ENCODE data around the gene SEC24A.
"Not testable (repeated sequence)": the region's sequence is repeated elsewhere in the genome, so short reads cannot be mapped to it uniquely, and the experiment has no call there.

Gene SEC24A

DNA sequence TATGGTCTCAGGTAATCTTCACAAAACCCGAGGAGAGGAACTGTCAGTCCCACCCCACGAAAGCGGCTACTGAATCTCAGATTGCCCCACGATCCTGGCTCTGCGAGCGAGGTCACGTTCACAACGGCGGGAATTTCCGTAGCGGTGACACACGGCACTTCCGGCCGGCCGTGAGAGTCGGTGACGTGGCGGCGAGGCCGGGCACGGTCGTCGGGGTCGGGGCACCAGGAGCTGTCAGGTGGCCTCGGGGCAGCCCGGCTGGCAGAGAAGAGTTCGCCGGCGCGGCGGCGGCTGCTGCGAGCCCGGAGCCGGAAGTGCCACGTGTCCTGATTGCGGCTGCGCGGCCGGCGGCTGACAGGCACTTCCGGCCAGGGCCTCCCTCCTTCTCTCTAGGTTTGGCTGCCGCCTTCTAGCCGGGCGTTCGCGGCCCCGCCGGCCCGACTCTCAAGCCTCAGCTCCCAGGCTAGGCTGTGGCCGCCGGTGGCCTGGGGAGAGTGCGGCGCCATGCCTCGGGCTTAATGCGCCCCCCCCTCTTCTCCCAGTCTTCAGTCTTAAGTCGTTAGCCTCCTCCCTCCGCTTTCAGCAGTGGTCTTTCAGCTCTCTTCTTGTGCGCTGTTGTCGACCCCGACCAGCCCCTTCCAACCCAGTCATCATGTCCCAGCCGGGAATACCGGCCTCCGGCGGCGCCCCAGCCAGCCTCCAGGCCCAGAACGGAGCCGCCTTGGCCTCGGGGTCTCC lies at the start of gene SEC24A:
Gene SEC24A, plus strand, starts transcription at position 361 of the 738 bp plus-strand sequence. Its CDS starts 292 bp downstream, at position 653.
- DNase-seq (ENCODE audit: low spot score) = peak; percentile 94

DNA sequence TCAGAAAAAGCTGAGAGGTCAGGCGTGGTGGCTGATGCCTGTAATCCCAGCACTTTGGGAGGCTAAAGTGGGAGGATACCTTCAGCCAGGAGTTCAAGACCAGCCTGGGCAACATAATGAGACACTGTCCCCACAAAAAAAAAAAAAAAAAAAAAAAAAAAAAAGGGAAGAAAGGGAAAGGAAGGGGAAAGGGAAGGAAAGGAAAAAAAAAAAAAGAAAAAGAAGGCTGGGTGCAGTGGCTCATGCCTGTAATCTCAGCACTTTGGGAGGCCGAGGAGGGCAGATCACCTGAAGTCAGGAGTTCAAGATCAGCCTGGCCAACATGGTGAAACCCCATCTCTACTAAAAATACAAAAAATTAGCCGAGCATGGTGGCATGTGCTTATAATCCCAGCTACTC lies 48.8 kb upstream of the SEC24A start:
- not testable (repeated sequence) for DNase-seq (ENCODE audit: low spot score)

DNA sequence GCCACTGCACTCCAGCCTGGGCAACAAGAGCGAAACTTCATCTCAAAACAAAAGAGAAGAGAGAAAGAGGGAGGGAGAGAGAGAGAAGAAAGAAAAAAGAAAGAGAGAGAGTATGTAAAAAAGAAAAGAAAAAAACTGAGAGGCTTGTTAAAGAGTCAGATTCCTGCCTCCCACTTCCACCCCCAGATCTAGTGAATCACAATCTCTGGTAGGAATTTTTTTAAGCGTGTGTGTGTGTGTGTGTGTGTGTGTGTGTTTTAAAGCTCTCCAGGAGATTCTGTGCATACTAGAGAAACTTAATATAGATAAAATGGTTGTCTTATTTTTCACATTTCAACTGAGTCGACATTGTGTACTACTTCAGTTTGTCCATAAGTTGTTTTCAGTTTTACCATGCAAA lies 48.0 kb upstream of the SEC24A start:
- DNase-seq (ENCODE audit: low spot score) = peak; percentile 31

DNA sequence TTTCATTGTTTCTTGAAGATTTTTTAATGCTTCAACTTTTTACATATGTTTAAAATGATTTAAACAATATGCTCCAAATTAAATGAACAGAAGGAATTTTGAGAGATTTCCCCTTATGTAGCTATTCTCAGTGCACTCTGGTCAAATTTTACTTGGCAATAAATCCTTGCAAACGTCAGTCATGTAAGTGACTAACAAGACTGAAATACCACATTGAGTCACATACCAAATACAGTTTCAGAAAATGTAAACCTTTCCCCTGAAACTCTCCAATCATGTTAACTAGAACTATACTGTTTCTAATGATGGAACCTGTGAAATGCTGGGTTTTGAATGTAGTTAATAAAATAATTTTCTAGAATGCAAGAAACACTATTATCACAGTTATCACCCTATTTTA lies 45.5 kb upstream of the SEC24A start:
- no peak for DNase-seq (ENCODE audit: low spot score)

DNA sequence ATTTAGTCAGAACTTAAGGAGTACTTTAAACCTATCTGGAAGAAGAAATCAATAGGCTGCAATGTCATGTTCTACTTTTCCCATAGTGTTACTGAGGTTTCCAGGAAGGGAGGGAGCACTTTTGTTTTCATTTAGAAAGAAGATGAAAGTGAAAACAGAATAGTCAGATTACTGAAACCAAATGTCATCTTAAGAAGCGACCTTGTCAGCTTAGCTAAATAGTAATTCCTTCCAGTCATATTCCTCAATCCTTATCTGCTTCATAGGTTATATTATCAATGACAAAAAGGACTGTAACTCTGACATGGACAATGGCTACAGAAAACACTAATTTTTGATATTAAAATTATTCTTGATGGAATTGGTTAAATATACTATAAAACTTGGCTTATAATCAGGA lies 43.7 kb upstream of the SEC24A start:
- no peak for DNase-seq (ENCODE audit: low spot score)

DNA sequence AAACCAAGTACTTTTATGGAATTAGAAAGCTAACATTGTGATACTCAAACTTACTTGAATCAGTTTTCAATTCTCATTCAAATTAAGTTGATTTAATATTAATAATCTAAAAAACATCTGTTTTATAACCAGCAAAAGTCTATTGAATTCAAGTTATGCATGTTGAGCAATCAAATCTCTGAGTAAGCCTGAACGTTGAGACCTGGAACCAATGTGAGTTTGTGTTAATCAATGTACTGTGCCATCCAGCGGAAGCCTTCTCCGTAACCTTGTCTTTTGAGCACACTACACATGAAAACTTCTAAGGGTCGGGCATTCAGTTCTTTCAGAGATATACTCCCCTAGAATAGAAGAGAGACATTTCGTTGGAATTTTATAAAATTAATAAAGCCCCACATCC lies 41.9 kb upstream of the SEC24A start:
- no peak for DNase-seq (ENCODE audit: low spot score)

DNA sequence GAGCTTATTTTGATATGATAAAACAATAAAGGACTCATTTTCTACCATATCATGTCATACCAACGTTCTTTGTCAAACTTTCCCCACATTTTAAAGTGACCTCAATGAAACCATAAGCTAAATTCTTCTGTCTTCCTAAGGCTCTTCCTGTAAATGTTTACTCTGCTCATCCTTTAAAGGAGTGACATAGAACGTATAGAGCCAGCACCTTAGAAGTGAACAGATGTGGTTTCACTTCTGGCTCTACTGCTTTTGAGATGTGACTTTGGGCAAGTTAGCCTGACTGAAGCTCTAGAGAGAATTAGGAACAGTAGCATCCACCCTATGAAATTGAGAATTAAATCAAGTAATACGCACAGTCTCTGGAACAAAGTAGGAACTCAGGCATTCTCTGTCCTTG lies 40.0 kb upstream of the SEC24A start:
- no peak for DNase-seq (ENCODE audit: low spot score)

DNA sequence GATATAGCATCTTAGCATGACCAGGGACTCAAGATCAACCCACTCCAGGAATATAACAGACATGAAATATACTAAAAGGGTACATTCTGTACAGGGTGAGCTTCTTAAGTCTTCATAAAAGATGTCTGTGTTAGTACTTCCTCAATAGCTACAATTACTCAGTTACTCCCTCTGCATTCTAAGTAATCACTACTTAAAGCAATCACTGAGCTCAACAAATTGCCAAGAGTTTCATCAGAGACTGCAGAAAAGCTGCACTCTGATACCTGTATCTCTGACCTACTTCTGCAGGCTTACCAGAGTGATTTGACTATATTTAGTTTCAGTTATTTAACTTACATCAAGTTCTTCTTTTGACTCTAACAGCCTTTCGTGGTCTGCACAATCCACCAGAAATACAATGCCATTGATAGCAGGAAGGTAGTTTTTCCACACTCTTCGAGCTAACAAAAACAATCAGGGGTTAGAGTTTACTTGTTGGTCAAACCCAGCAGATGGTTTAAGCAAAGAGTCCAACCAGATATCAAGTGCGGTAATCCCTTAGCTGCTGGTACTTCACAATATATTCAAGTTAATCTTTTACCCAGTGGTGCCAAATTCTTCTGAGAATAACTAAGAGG lies 39.2 kb upstream of the SEC24A start:
- no peak for DNase-seq (ENCODE audit: low spot score)

DNA sequence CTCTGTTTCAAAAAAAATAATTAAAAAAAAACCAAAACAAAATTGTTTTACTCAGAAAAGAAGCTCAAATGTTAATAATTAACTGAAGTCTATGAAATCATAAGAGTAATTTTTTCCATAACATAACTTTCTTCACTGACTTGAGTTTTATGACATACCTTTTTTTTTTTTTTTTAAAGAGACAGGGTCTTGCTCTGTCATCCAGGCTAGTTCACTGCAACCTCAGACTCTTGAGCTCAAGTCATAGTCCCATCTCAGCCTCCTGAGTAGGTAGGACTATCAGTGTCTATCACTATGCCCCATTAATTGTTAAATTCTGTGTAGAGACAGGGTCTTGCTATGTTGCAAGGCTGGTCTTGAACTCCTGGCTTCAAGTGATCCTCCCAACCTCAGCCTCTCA lies 37.9 kb upstream of the SEC24A start:
- DNase-seq (ENCODE audit: low spot score) = no peak

DNA sequence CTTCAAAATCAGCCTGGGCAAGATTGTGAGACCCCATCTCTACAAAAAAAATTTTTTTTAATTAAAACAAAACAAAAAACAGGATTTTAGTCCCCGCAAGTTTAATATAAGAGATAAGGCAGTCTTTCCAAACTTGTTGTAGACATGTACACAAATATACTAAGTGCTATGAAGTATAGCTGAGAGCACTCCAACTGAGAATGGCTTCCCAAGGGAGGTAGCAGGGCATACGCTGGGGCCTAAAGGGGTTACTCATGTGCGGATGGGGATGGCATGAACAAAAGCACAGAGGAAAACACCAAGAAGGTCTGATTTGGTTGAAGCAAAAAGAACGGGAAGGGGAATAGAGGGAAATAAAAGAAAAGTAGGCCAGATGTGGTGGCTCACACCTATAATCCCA lies 37.1 kb upstream of the SEC24A start:
- no peak for DNase-seq (ENCODE audit: low spot score)

DNA sequence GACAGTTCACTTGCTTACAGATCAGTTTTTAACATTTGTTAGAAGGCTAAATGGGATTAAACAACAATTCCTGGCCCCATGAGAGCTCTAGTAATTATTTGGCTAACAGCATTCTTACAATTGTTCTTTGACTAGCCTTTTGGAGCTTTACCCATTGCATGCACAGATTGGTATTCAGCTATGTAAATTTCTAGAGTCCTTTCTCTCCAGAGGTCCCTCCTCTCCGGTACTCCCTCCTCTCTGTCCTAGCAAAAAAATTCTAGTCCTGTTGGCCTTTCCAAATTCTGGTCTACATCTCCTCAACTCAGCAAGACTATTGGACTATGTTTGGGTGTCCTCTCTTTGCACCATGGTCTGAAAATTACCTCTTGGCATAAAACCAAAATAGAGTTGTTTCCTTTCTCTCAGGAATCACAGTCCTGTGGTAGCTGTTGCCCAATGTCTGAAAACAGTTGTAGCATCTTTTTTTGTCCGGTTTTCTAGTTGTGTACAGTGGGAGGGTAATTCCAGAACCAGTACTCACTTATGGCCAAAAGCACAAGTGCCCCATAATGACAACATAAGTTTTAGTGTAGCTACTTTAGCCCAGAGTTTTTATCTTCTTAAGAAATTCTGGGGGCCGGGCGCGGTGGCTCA lies 34.0 kb upstream of the SEC24A start:
- DNase-seq (ENCODE audit: low spot score) = no peak

DNA sequence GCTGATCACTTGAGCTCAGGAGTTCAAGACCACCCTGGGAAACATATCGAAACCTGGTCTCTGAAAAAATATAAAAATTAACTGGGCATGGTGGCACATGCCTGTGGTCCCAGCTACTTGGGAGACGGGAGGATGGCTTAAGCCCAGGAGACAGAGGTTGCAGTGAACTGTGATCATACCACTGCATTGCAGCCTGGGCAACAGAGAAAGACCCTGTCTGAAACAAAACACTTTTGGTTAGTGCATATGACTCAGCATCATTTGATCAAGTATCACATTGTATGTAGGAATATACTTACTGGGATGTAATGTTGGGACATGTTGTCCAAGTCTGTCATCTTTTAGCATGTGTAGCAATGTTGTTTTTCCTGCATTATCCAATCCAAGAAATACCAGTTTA lies 28.0 kb upstream of the SEC24A start:
- no peak for DNase-seq (ENCODE audit: low spot score)

DNA sequence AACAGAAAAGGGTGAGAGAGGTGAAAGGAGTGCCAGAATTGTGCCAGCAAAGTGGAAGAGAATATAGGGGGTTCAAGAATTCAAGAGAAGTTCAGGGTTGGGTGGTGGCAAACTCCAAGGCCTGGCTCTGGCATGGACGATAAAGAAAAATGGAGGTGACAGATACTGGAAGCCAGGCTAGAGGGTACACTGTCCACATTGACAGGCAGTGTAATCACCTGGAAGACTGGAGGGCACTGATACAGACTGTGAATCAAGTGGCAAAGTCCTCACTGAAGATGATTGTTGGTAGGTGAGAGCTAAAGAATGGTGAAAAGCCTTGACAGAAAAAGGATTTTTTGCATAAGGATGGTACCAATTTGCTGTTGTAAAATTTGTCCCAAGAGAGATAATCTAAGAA lies 23.0 kb upstream of the SEC24A start:
- DNase-seq (ENCODE audit: low spot score) = no peak

DNA sequence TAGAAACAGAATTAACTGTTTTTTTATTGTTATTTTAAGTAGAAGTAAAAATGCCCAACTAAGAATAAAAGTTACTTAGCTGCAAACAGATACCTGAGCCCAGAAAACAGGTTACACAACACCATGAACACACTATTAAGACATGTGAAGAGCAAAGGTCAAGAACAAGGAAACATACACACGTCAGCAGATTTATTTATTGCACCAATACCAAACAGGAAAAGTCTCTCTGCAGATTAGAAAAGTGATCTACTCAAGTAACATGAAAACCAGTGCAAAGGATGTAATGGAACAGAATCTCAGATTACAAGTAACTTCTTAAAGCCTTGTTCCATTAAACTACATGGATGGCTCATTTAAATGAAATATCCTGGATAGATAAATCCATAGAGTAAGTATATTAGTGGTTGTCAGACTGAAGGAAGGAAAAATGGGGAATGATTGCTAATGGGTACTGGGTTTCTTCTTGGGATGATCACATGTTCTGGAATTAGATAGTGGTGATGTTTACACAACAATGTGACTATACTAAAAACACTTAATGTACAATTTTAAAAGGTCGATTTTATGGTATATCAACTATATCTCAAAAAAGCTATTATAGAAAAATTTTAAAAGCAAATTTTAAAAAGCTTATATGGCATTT lies 22.1 kb upstream of the SEC24A start:
- DNase-seq (ENCODE audit: low spot score) = no peak

DNA sequence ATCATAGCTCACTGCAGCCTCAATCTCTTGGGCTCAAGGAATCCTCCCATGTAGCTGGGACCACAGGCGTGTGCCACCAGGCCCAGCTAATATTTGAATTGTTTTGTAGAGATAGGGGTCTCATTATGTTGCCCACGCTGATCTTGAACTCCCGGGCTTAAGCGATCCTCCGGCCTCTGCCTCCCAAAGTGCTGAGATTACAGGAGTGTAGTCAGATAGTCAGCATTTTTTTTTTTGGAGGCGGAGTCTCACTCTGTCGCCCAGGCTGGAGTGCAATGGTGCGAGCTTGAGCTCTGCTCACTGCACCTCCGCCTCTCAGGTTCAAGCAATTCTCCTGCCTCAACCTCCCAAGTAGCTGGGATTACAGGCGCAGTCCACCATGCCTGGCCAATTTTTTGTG lies 14.4 kb upstream of the SEC24A start:
- DNase-seq (ENCODE audit: low spot score) = no peak

DNA sequence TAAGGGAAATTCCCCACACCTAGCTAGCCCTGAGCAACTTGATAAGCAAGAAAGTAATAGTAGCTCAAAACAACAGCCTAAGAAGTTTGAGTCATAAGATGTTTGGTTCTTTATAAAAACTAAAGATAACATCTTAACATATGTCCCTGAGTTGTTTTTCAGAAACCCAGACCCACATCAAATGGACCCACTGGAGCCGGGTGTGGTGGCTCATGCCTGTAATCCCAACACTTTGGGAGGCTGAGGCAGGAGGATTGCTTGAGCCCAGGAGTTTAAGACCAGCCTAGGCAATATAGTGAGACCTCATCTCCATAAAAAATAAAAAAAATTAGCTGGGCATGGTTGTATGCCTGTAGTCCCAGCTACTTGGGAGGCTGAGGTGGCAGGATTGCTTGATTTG lies 13.2 kb upstream of the SEC24A start:
- not testable (repeated sequence) for DNase-seq (ENCODE audit: low spot score)

DNA sequence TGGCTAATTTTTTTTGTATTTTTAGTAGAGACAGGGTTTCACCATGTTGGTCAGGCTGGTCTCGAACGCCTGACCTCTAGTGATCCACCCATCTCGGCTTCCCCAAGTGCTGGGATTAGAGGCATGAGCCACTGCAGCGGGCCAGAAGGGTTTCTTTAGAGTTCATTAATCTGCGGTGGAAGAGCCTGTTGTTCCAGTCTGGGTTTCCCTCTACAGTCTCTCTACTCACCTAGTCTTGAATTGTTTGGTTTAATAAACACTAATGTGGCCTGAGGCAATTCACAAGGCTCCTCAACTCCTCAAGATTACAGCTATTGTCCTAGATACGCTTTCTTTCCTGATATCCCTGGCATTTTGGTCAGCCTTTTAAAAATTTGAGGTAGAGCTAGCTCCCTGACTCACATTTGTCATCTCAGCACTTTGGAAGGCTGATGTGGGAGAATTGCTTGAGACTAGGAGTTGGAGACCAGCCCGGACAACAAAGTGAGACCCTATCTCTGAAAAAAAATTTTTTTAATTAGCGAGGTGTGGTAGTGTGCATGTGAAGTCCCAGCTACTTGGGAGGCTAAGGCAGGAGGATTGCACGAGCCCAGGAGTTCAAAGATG lies 11.4 kb upstream of the SEC24A start:
- DNase-seq (ENCODE audit: low spot score) = no peak

DNA sequence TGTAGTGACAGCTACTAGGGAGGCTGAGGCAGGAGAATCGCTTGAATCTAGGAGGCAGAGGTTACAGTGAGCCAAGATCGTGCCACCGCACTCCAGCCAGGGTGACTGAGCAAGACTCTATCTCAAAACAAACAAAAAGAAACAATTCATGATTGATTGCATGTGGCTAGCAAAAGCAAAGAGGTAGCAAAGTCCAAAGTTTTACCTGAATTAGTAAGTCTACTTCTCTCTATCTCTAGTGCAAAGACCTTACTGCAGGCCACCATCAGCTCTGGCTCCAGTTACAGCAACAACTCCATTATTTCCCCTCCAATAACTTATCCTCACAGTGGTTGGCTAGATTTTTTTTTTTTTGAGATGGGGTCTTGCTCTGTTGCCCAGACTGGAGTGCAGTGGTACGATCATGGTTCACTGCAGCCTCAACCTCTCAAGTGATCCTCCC lies 9.8 kb upstream of the SEC24A start:
- no peak for DNase-seq (ENCODE audit: low spot score)

DNA sequence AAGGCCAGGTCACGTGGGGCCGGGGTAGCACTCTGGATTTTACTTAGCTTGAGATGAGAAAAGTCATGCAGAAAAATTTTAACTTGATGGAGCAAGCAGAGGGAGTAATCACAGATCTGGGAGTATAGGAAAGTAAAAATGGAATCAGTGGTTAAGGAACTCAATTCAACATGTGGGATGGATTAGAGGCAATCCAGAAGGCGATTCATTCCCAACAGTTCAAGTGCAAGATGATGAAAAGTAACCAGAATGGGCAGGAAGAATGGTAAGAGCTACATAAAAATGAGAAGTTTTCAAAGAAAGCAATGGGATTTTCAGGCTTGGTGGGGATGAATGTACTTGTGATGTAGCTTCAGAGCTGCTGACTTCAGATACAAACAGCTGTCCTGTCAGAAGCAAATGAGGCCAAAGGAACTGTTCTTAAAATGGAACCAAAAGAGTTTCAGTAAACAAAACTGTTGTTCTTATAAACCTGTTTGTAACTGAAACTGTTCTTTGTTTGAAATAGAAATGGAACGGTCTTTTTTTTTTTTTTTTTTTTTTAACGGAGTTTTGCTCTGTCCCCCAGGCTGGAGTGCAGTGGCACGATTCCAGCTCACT lies 5.6 kb upstream of the SEC24A start:
- DNase-seq (ENCODE audit: low spot score) = no peak

DNA sequence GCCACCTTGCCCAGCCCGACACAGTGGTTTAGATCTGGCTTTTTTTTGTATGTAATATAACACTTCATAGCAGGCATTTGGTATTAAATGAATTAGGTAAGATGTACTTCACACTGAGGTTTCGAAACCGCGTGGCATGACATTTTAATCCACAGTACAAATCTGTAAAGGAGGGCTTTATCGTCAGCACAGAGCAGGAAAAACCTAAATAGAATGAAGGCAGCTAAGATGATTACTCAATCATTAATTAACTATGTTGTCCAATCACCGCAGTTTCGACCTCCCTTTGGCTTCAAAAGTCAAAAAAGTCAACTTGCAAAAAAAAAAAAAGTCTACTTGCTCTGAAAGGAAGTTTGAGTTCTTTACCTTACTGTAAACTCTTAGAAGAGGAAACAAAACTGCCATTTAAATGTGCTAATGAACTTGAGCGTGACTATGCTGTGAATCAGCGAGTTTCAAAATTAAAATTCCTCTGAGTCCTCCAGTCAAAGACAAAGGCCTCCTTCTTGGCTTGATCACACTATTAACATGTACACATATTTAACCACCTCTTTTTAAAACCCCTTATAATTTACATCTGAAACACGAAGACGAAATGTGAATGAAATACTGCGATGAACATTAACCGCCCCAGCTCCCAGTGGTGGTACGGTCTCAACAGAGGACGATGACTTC lies 698 bp upstream of the SEC24A start:
- peak; percentile 35 for DNase-seq (ENCODE audit: low spot score)

DNA sequence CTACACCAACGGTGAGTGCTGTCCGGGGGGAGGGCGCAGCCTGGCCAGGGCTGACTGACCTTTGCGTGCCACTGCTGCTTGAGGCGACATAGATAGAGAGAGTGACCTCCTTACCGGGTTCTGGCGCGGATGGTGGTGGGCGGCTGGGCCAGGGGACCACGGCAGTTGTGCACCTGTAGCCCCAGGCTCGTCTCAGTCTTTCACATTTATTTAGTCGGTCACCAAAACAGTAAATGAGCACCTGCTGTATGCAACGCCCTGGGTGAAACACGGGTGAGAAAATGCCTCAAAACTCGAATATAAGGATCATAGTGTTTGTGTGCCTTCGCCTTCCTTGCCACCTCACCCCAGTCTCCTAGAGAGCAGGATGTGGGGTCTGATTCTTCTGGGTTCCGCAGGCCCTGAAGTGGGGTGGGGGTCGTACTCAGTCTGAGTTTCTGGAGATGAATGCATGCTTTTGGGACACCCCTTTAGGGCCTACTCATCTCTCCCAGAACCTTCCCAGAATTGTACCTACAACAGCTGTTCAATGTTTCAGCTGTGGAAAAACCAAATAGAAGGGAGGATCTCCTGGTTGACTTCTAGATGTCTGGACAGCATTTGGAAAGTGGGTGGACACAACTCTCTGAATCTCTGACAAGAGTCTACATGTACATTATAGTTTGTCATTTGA lies 714 bp downstream of the SEC24A start:
- DNase-seq (ENCODE audit: low spot score) = peak; percentile 25

All from AG08395 (cell line).